ENCODE data around the gene DOCK3. TPM values are rescaled to one million over a fixed set of nuclear protein-coding genes. Genes with fewer than 3 reads are reported as not detected.

The DOCK3 gene
- total RNA-seq, 2 experiments from 2014 or later: 0.93 to 1.1 TPM

DNA sequence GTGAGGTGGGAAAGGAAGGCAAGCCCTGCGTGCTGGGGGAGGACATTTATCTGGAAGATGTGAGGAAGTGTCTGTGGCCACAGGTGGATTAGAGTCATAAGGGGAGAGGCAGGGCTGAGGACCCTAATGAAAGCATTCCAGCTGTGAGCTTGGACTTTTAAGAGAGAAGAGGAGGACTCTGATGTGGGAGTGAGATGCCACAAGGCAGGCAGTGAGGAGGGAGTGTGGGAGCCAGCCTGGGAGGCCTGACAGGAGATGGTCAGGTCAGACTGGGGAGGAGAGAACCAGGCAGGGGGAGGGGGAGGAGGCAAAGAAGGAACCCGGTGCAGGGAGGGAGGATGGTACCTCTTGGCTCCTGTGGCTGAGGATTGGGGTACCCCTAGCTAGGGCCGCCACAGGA lies 36.8 kb upstream of the DOCK3 start:
- Mint-ChIP-seq H3K4me1 (ENCODE audit: low read depth) (peaks cover 44% of the 10 kb centered on the region), H3K27ac (peak overlapping the region; percentile 65), H3K36me3 (ENCODE audit: low read depth) (peaks cover 57% of the 10 kb centered on the region), H3K4me3 (no peak overlapping the region), H3K27me3 (no peaks in the 10 kb centered on the region), H3K9me3 (no peaks in the 10 kb centered on the region)
- Histone ChIP-seq H3K27me3 (ENCODE audit: control insufficient read depth in 1 of 2, insufficient read depth in 2 of 2, low read length in 2 of 2) (no peaks in the 10 kb centered on the region), H3K4me1 (ENCODE audit: insufficient read depth, low read length) (peaks cover 54% of the 10 kb centered on the region), H3K36me3 (ENCODE audit: insufficient read depth, low read length) (peaks cover 55% of the 10 kb centered on the region), H3K4me3 (ENCODE audit: low read length) (no peak overlapping the region), H3K27ac (ENCODE audit: low read depth in 1 of 2, low read length in 2 of 2) (no peak overlapping the region), H3K9me3 (ENCODE audit: control insufficient read depth in 1 of 2, insufficient read depth in 1 of 2, low read length in 2 of 2) (no peaks in the 10 kb centered on the region)
- POLR2A ChIA-PET: no interaction called here
- CTCF ChIA-PET: interaction anchor here (0.6 kb wide), 1 partner anchor 23 kb away, joined by 3 read pairs; no protein-coding TSS in a partner anchor
- intact Hi-C loops (cut with DNase I, micrococcal nuclease): loop anchor here in 1 of 2 experiments (5.0 kb wide), 1 partner anchor 791 kb away; no protein-coding TSS in a partner anchor
- no peak for ATAC-seq (ENCODE audit: poor library complexity)
- TF ChIP-seq CTCF (IDR thresholded peaks at IDR 0.05): no peak
- DNase-seq: no peak

DNA sequence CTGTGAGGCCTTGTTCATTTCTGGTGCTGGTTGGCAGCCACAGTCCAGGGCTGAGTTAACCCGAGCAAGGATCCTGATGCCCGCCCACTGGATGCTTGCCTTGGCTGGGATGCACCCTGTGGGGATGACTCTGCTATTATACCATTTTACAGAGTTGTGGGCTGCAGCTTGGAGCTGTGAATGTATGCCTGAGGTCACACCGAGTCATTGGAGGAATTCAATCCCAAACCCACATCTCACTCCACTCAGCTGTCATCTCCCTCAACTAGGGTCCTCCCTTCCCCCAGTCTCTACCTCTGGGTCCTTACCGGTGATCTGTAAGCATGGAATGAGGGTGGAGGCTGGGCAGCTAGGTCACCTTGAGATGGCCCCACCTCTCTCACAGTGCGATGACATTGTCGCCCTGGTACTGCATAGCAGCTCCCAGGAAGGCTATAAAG lies 35.7 kb upstream of the DOCK3 start:
- peaks cover 33% of the 10 kb centered on the region for H3K4me1 Mint-ChIP-seq (ENCODE audit: low read depth)
- ATAC-seq (ENCODE audit: poor library complexity) (no peak), DNase-seq (no peak)
- no peak overlapping the region for H3K27ac ChIP-seq (ENCODE audit: low read depth in 1 of 2, low read length in 2 of 2)
- no peak for TF ChIP-seq CTCF (IDR thresholded peaks at IDR 0.05)
- H3K27me3 Mint-ChIP-seq: no peaks in the 10 kb centered on the region
- intact Hi-C loops (cut with DNase I, micrococcal nuclease): loop anchor here in 1 of 2 experiments (5.0 kb wide), 1 partner anchor 792 kb away; no protein-coding TSS in a partner anchor
- ChIA-PET CTCF (no interaction called here), POLR2A (no interaction called here)
- peaks cover 44% of the 10 kb centered on the region for H3K4me1 ChIP-seq (ENCODE audit: insufficient read depth, low read length)
- no peak overlapping the region for H3K4me3 ChIP-seq (ENCODE audit: low read length)
- peaks cover 58% of the 10 kb centered on the region for H3K36me3 Mint-ChIP-seq (ENCODE audit: low read depth)
- H3K9me3 Mint-ChIP-seq: no peaks in the 10 kb centered on the region
- H3K4me3 Mint-ChIP-seq: no peak overlapping the region
- H3K36me3 ChIP-seq (ENCODE audit: insufficient read depth, low read length): peaks cover 66% of the 10 kb centered on the region
- peak overlapping the region; percentile 55 for H3K27ac Mint-ChIP-seq
- no peaks in the 10 kb centered on the region for H3K27me3 ChIP-seq (ENCODE audit: control insufficient read depth in 1 of 2, insufficient read depth in 2 of 2, low read length in 2 of 2)
- no peaks in the 10 kb centered on the region for H3K9me3 ChIP-seq (ENCODE audit: control insufficient read depth in 1 of 2, insufficient read depth in 1 of 2, low read length in 2 of 2)

DNA sequence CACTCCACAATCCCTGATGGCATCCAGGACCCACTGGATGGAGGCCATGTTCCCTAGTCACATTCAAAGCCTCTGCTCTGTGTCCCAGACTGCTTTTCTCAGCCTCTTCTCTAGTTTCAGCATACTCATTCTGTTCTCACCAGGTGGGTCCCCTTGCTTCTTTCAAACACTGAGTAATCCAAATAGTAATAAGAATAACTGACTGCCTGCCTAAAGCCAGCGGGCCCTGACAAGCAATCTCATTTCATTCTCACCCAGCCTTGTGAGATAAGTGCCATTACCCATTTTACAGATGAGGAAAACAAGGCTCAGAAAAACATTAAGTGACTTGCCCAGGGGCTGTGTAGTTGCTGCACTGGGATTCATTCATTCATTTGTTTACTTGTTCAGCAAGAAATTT lies 32.3 kb upstream of the DOCK3 start:
- no peak for DNase-seq
- ChIA-PET POLR2A (no interaction called here), CTCF (no interaction called here)
- Mint-ChIP-seq H3K9me3 (no peaks in the 10 kb centered on the region), H3K4me1 (ENCODE audit: low read depth) (peaks cover 11% of the 10 kb centered on the region), H3K36me3 (ENCODE audit: low read depth) (peaks cover 79% of the 10 kb centered on the region), H3K4me3 (no peak overlapping the region), H3K27ac (no peak overlapping the region), H3K27me3 (no peaks in the 10 kb centered on the region)
- Histone ChIP-seq H3K36me3 (ENCODE audit: insufficient read depth, low read length) (peaks cover 88% of the 10 kb centered on the region), H3K27me3 (ENCODE audit: control insufficient read depth in 1 of 2, insufficient read depth in 2 of 2, low read length in 2 of 2) (no peaks in the 10 kb centered on the region), H3K4me1 (ENCODE audit: insufficient read depth, low read length) (peaks cover 13% of the 10 kb centered on the region), H3K27ac (ENCODE audit: low read depth in 1 of 2, low read length in 2 of 2) (no peak overlapping the region), H3K9me3 (ENCODE audit: control insufficient read depth in 1 of 2, insufficient read depth in 1 of 2, low read length in 2 of 2) (no peaks in the 10 kb centered on the region), H3K4me3 (ENCODE audit: low read length) (no peak overlapping the region)
- ATAC-seq (ENCODE audit: poor library complexity): no peak
- TF ChIP-seq CTCF (IDR thresholded peaks at IDR 0.05): no peak
- intact Hi-C loops (cut with DNase I, micrococcal nuclease): no loop called here
